Activated T-cell treated with anti-CD3 and anti-CD28 coated beads, Interleukin-2, amount 50 U/mL, for 48 hours (primary cell): ENCODE data around the gene PKP2.
"Not testable (repeated sequence)": the region's sequence is repeated elsewhere in the genome, so short reads cannot be mapped to it uniquely, and the experiment has no call there.

Experiments used
- DNase-seq, 2 experiments: peaks; one replicate each; pipeline ENCODE4 v3.0.0-alpha.2; 2020

The PKP2 gene

DNA sequence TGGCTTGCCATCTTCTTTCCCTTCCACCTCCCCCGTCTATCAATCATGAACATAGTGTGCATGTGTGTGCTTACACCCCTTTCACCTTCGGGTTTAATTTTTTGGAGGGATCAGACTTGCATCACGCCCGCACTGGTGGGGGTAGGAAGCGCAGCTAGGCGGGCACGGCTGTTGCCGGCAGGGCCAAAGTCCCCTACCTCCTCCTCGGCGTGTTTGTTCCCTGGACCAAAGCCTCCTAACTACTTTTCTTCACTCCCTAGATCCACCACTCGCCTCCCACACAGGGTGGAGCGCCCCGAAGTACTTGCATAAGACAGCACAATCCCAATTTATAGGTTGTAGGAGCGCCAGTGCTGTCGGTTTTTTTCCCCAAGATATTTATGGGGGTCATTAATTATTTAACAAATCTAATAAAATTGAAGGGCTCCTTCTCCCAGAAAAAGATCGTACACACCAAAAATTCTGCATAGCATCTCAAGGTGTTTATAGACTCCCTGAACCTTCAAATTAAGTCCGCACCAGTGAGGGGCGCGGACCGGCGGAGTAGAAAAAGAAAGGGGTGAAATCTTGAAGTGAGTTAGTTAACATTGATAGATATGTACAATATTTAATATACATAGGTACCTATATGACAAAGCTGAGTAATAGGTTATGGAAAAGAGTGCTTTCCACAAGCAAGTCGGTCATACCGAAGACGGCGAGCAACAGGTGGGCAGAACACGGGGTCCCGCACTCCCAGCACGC is 717 bp downstream of the PKP2 start:
- peak in 1 of 2 experiments; percentile 23 for DNase-seq

DNA sequence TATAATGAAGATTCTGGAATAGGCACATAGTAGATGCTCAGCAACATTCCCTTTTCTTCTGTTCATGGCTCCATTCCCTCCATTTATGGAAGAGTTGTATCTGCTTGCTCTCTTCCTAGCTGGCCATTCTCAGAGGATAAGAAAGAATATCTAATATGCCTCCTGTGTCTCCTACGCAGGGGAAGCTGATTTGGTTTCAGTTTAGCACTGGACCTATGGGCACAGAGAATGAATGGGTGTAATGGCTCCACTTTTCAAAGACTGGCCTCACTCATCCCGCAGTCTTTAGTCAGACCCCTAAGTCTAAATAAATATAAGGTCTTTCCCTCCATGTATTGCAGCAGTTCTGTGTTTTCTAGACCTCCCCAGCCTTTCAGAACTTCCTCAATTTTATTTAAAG is 2.0 kb downstream of the PKP2 start:
- no peak for DNase-seq

DNA sequence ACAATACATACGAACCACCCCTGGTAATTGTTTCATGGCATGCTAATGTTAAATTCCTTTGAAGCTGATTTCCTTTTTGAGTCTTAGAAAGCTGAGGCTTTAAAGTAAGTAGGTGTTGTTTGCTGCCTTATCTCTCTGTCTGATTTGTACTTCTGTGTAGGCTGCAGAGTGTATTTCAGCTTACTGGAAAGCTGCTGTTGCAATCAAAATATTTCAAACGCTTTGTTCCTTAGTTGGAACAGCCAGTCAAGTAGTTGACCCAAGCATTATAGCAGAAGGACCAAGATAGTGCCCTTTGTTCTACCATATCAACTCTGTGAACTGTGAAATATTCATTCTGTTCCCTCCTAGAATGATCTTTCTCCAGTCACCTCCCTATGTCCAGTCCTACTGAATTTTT is 3.1 kb downstream of the PKP2 start:
- DNase-seq, result no peak

DNA sequence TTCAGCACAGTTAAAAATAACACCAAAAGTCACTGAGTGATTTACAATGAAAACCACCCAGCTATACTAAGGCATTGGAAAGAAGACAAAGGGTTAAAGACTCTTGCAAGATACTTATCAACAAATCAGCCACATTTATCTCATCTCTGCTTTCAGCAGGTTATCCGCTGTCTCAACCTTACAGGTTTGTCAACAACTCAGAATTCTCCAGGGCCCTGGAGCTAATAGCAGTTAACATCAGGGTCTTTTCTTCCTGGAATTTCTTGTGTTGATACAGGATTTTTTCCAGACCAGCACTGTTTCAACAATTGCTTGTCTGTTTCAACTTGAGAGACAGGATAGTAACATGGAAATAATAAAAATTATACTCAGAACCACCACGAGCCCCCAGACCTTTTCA is 3.5 kb downstream of the PKP2 start:
- no peak for DNase-seq

DNA sequence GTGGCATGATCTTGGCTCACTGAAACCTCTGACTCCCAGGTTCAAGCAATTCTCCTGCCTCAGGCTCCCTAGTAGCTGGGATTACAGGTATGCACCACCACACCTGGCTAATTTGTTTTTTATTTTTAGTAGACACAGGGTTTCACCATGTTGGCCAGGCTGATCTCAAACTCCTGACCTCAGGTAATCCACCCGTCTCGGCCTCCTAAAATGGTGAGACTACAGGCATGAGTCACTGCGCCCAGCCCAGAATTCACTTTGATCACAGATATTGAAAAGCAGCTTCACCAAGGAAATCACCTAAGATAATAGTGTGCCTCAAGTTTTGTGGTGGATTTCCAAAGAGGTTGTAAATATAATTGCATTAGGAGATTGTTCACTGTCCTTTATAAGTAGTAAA is 4.2 kb downstream of the PKP2 start:
- not testable (repeated sequence) for DNase-seq

DNA sequence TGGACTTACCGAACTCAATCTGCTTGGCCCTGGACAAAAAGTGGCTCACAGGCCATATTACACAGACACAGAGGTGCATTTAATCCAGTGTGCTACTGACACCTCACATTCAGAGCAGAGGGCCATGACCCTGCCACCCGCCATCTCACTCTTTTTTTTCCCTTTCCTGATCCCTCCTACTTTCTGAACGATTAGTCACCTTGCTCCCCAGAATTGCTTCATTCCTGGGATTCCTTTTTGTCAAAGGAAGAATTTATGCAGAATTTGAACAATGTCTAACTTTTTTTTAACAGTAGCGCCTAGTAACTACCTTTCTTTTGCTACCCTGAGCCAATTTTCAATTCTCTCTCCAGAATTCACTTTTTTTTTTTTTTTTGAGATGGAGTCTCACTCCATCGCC is 4.6 kb downstream of the PKP2 start:
- no peak for DNase-seq

DNA sequence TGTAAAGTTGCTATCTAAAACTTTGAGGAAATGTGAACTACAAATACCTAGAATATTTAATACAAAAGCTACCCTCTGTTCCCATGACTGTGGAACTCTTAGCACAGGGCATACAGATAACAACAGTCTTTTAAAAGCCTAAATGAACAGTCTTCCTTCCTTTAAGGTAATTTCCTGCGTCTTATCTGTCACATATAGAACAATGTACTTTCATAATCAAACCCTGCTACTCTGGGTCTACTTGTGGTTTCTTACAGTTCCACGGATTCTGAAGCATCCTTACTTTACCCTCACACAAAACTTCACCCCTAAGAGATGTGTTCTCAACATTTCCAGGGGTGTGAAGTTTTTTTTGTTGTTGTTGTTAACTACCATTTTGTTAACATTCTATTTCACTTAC is 5.1 kb downstream of the PKP2 start:
- DNase-seq, result no peak

DNA sequence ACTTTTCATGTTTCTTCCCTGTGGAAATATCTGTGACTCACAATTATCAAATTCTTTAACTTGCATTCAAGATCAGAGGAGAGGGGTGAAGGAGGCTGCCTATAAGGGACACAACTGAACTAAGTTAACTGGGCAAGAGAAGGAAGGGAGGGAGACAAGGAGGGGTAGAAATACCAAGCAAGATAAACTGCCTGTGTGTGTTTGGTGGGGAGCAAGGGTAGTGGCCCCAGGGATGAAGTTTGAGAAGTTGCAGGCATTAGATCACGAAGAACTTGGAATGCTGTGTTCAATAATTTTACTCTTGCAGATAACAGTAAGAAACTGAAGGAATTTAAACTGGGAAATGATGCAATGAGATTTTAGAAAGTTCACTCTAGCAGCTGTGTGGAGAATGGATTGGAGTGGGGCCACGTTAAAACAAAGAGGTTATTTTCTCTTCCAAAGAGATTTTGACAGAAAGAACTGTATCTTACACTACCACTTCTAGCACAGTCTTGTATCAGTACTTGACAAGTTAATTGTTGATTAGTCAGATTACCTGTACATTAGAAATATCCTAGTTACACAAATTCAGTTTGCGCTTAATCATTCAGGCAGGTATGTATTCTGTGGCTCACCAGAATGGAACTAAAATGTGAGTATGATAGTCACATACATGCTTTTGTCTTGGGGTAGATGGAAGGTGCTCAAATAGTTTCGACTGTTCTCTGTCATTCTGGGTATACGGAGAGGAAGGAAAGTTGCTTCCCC is 7.4 kb downstream of the PKP2 start:
- no peak for DNase-seq

DNA sequence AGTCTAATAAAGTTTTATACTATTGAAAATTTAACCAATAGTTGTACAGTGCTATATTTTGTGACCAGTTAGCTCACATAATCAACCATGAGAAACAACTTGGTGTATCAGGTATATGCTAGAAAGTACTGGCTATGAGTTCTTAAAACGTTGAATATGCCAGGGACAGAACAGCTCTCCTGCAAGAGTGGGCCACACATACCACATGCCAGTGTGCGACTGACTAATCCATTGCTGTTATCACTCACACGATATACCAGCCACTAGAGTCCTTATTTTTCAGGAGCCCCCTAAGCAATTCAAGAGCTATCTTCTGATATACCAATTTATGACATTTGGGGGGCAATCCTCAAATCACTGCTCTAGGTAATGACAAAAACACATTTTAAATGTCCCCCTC is 9.5 kb downstream of the PKP2 start:
- DNase-seq, result no peak

DNA sequence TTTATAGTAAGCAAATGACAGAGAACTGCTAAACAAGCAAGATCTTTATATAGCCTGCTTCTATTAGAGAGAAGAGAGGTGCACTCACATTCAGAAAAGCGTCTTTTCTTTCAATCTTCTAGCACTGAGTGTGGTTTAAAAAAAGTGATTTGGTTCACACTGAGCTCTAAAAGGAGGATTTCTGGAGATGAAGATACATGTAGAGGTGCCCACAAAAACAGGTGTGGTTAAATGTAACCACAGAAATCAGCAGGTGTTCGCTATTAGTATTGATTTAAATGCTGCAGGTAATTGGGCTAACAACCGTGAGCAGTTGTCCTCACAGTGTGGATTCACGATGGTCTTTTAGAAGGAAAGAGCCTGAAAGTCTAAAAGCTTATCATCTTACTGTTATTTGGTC is 10.7 kb downstream of the PKP2 start:
- no peak for DNase-seq

DNA sequence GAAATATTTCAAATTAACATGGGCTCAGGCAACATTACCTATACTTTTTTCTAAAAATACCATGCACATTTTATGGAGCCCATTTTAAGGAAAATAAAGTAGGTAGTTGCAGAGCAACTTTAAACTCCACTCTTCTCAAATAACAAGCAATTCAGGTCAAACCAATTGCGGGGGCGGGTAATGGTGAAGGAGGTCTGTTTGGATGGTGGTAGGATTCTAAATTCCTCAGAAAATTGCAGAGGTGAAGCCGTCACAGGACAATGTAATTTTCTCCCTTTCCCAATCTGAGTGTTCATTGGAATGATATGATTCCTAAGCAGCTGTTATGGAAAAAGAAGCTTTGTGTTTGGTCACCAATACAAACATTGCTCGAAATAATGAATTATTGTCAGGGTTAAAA is 11.6 kb downstream of the PKP2 start:
- no peak for DNase-seq

DNA sequence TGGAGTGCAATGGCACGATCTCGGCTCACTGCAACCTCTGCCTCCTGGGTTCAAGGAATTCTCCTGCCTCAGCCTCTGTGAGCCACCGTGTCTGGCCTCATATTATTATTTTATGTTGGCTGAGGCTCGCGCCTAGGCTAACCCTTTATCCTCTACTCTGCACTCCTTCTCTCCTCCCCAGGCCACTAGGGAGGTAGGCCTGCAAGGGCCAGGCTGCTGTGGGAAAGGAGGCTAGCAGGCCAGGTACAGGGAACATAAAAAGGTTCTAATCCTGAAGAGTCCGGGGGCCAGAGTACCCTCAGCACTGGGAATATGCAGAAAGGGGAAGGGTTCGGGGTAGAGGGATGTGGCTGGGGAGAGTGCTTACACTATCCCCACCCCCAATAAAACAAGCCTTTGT is 14.9 kb downstream of the PKP2 start:
- DNase-seq, result no peak

DNA sequence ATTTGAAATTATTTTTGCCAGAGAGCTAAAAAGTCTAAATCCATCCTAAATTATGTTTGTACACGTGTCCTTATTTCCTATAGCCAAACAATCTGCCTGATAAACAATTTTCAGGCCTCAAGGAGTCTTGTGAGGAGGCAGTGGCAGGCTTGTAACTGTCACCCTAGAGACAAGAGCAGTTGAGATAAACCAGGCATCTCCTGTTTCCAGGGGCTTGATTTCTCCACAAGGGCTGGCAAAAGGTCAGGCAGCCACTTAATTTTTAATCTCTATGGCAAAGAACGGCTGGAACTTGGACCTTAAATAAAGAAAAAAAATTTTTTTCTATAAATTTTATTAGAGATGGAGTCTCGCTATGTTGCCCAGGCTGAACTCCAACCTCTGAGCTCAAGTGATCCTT is 15.5 kb downstream of the PKP2 start:
- DNase-seq, result no peak

DNA sequence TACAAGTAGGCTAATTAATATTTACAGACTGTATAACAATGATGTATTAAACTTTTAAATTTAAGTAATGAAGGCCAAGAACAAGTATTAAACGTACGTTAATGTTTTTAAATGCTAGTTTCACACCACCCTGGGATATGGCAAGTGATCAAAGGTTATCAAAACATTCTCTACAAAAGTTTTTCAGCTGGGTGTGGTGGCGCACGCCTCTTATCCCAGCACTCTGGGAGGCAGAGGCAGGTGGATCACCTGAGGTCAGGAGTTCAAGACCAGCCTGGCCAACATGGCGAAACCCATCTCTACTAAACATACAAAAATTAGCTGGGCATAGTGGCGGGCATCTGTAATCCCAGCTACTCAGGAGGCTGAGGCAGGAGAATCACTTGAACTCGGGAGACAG is 17.5 kb downstream of the PKP2 start:
- not testable (repeated sequence) for DNase-seq

DNA sequence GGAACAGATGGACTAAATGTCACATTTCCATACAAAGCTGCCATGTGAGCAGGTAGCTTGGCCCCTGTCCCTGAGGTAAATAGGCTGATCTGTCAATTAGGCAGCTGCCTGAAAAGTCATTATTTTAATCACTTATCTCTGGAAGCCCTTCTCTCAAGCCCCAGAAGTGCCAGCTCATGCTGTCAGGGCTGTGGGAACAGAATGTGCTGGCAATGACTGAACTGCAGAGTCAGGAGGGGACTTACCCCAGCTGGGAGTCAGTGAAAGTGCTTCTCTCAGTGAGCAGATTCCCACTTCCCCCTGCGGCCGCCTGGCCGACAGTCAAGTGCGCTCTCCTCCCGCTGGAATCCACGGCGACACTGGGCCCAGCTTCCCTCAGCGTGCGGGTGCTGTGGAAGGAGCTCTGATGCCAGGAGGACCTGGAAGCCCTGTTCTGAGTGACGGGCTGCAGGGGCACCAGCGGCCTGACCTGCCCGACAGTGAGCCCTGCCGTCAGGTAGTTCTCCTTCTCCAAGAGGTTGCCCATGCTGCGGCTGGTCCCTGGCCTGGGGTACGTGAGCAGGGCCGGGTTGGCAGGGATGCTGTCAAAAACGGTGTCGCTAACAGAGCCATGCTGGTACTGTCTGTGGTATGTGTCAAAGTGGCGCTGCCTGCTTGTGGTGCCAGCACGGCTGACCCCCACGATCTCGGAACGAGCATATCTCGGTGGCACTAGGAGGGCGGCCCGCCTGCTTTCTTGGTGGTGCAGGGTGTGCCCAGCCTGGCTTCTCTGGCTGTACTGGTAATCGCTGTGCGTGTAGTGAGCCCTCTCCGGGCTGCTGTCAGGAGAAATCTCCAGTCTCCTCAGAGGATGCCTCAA is 18.7 kb downstream of the PKP2 start:
- no peak for DNase-seq

DNA sequence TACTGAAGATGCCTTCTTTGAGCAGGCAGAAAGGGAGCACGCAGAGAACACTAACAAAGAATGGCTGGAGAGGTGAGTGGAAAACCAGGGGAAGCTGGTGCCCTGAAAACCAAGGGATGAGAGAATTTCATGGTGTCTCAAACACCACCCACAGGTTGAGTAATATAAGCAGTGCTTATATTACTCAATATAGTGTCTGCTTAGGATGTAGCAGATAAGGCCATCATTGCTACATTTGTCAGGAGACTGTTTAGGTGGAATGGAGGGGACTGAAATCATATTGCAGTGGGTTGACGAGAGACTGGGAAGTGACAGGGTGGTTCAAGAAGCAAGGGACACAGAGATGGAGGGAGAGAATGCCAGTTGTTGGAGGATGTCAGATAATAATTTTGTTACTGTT is 20.6 kb downstream of the PKP2 start:
- no peak for DNase-seq

DNA sequence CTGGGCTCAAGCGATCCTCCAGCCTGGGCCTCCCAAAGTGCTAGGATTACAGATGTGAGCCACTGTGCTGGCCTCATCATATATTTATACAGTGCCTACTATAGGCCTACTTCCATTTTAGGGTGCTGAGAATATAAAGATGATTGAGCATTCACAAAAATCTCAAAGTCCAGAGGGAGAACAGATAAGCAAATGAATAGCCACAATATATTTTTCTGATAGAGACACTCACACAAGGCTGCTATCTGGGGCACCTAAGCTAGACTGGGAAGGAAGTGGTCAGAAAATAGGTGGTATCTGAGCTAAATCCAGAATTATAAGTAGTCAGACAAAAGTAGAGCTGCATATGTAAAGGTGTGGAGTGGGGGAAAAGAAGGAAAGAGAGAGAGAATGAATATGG is 21.6 kb downstream of the PKP2 start:
- DNase-seq, result no peak

DNA sequence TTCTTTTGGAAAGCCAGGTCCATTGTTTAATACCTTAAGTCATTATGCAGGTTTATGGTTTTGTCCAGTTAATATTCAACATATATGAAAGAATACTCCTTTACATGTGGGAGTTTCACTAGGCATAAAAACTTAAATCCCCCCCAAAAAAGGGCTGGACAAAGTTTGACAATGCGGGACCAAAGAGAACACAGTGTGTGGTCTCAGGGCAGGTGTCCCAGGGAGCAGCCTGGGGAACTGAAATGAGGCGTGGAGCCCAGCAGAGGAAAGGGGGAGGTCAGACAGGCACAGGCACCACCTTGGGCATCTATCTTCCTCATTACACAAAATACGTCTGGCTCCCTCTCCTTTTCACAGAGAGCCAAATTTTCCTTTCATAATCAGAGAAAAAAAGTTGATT is 22.5 kb downstream of the PKP2 start:
- no peak for DNase-seq

DNA sequence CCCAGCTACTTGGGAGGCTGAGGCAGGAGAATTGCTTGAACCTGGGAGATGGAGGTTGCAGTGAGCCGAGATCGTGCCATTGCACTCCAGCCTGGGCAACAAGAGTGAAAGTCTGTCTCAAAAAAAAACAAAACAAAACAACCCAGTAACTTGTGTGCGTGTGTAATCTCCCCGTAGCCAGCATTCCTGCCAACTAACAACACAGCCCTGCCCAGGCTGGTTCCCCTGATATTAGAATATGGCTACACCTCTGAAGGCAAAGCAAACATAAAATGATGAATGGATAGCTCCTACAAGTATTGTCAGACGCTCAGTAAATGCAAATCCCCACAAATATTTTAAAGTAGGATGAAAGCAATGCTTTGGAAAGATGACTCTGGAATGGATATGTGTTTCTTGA is 24.2 kb downstream of the PKP2 start:
- not testable (repeated sequence) for DNase-seq

DNA sequence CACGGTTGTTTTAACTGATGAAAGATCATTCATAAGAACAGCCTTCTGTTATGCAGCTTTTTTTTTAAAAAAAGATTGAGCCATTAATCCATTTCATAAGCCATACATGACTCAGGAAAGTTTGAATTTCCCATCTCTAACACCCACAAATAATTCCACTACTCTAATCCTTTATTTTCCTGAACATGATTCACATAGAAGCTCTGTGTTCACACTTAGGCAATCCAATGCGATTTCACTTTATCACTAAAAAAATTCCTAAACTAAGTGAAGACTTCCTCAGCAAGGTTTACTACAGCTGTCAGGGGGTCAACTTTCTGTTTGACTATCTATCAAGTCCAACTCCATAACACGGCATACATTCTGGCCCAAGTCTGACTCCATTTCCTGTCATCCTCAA is 25.9 kb downstream of the PKP2 start:
- DNase-seq, result no peak

DNA sequence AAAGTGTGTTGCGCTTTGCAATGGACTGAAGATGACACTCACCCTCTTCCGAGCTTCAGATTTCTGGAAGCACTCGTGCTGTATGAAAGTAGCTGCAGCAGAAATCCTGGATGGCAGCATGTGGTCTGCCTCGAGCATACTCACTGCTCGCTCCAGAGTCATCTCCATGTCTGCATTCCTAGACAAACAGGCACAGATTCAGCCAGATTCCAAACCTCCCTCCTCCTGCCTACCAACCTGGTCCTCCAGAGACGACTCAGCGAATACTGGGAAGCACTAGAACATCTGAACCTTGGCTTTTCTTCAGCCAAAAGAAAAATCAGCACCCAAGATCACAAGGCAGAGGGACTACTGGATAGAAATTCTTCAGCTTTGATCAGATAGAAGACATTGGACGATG is 27.7 kb downstream of the PKP2 start:
- DNase-seq, result no peak

DNA sequence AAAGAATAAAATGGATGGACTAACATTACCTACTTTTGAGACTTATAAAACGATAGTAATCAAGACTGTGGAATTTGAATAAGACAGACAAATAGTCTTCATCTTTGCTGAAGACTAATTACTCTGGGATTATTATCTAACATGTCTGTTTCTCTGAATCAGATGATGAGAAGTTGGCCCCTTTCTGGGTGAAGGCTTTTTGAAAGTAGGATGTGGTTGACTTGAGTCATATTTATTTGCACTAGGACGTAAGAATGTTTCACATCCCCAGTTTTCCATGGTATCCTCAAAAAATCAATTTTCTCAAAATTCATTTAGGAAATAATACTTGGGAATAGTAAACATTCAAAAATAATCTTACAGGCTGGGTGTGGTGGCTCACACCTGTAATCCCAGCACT is 31.8 kb downstream of the PKP2 start:
- DNase-seq, result no peak

DNA sequence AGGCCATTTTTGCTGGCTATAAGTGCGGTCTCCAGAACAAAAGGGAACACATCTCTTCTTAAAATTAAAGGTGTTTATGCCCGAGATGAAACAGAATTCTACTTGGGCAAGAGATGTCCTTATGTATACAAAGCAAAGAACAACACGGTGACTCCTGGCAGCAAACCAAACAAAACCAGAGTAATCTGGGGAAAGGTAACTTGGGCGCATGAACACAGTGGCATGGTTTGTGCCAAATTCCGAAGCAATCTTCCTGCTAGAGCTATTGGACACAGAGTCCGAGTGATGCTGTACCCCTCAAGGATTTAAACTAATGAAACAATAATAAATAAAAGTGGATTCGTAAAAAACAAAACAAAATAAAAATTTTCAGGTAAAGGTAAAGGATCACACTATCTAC is 33.4 kb downstream of the PKP2 start:
- DNase-seq, result no peak

DNA sequence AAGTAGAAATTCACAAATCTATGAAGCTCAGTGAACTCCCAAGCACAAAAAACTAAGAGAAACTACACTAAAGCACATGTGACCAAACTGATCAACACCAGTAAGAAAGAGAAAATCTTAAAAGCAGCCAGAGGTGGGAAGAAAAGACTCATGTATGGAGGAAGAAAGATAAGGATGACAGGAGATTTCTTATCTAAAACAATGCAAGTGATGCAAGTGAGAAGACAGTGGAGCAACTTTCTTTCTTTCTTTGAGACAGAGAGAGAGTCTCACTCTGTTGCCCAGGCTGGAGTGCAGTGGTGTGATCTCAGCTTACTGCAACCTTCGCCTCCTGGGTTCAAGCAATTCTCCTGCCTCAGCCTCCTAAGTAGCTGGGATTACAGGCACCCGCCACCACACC is 34.9 kb downstream of the PKP2 start:
- DNase-seq, result not testable (repeated sequence)
